Measurements from ENCODE around the gene RS1. TPM values are rescaled to one million over a fixed set of nuclear protein-coding genes. Genes with fewer than 3 reads are reported as not detected.

Gene RS1
- total and polyA plus RNA-seq, 2 donors (not counting 3 experiments of a cell fraction or from before 2014, with no cell fraction given): not detected

GRCh38 chrX:18607966-18608365 lies 63.9 kb downstream of the RS1 start:
- Histone ChIP-seq H2AFZ (ENCODE audit: low read depth, low read length) (no peak overlapping the region), H3K27me3 (ENCODE audit: control insufficient read depth in 2 of 2, insufficient read depth in 2 of 2, low read length in 2 of 2) (no peaks in the 10 kb centered on the region), H3K9me1 (replicated peaks; ENCODE audit: control insufficient read depth, extremely low read depth, insufficient read depth, low read length) (no peaks in the 10 kb centered on the region), H3K36me3 (ENCODE audit: control insufficient read depth in 2 of 2, extremely low read depth in 1 of 2, insufficient read depth in 2 of 2, low read length in 2 of 2) (no peaks in the 10 kb centered on the region), H3K4me3 (replicated peaks in 1 of 3; ENCODE audit: insufficient read depth in 1 of 3, low read depth in 1 of 3, low read length in 3 of 3) (no peak overlapping the region), H3K4me2 (ENCODE audit: insufficient read depth, low read length) (no peak overlapping the region), H3K79me2 (ENCODE audit: control insufficient read depth, insufficient read depth, low read length) (no peaks in the 10 kb centered on the region), H3K9ac (replicated peaks; ENCODE audit: extremely low read depth, insufficient read depth, low read length) (no peak overlapping the region), H3K27ac (ENCODE audit: insufficient read depth, low read depth, low read length) (no peak overlapping the region), H3K9me3 (replicated peaks; ENCODE audit: control insufficient read depth, insufficient read depth, low read length) (no peaks in the 10 kb centered on the region), H4K20me1 (replicated peaks; ENCODE audit: control insufficient read depth, extremely low read depth, insufficient read depth, low read length) (no peaks in the 10 kb centered on the region), H3K4me1 (ENCODE audit: control insufficient read depth, extremely low read depth, insufficient read depth, low read length) (no peaks in the 10 kb centered on the region)
- TF ChIP-seq FOS (IDR thresholded peaks at IDR 0.05; ENCODE audit: borderline replicate concordance, insufficient read depth, low read length): peak; percentile 9
- no peak for TF ChIP-seq POLR2AphosphoS5 (IDR thresholded peaks at IDR 0.05; ENCODE audit: insufficient read depth, low read depth, low read length)
- no peak for TF ChIP-seq EZH2 (IDR thresholded peaks at IDR 0.05; ENCODE audit: borderline replicate concordance, low read depth, low read length, severe bottlenecking)
- TF ChIP-seq MYC (IDR thresholded peaks at IDR 0.05; ENCODE audit: low read depth, low read length): no peak
- no peak for TF ChIP-seq JUN (IDR thresholded peaks at IDR 0.05; ENCODE audit: borderline replicate concordance, insufficient read depth, insufficient read length, low read depth)
- no peak for TF ChIP-seq POLR2A (IDR thresholded peaks at IDR 0.05; ENCODE audit: low read depth, low read length)
- BruUV-seq (replicated peaks): no TSS peak
- FAIRE-seq (no peak), DNase-seq (ENCODE audit: low read depth, low spot score) (no peak)
- CTCF ChIA-PET: no interaction called here
- dilution Hi-C loops (cut with MboI; ENCODE audit: extremely low pct_ligation_motif_present, low sequenced_read_pairs): no loop called here
- intact Hi-C loops (cut with micrococcal nuclease): no loop called here
- POLR2A ChIA-PET: no interaction called here

GRCh38 chrX:18598413-18598812 lies 73.5 kb downstream of the RS1 start:
- DNase-seq (ENCODE audit: low read depth, low spot score) (no peak), FAIRE-seq (no peak)
- intact Hi-C loops (cut with micrococcal nuclease) (no loop called here), dilution Hi-C loops (cut with MboI; ENCODE audit: extremely low pct_ligation_motif_present, low sequenced_read_pairs) (no loop called here)
- TF ChIP-seq POLR2A (IDR thresholded peaks at IDR 0.05; ENCODE audit: low read depth, low read length) (no peak), MYC (IDR thresholded peaks at IDR 0.05; ENCODE audit: low read depth, low read length) (no peak), POLR2AphosphoS5 (IDR thresholded peaks at IDR 0.05; ENCODE audit: insufficient read depth, low read depth, low read length) (no peak), MAX (IDR thresholded peaks at IDR 0.05; ENCODE audit: insufficient read depth, insufficient read length) (no peak), JUN (IDR thresholded peaks at IDR 0.05; ENCODE audit: borderline replicate concordance, insufficient read depth, insufficient read length, low read depth) (no peak), CTCF (IDR thresholded peaks at IDR 0.05; ENCODE audit: extremely low read depth in 1 of 2, insufficient read depth in 1 of 2, low read depth in 1 of 2, low read length in 2 of 2) (no peak), EZH2 (IDR thresholded peaks at IDR 0.05; ENCODE audit: borderline replicate concordance, low read depth, low read length, severe bottlenecking) (no peak), GATA2 (IDR thresholded peaks at IDR 0.05; ENCODE audit: insufficient read depth, insufficient read length, low read depth, low read length) (no peak), FOS (IDR thresholded peaks at IDR 0.05; ENCODE audit: borderline replicate concordance, insufficient read depth, low read length) (no peak)
- Histone ChIP-seq H4K20me1 (replicated peaks; ENCODE audit: control insufficient read depth, extremely low read depth, insufficient read depth, low read length) (no peaks in the 10 kb centered on the region), H3K9me1 (replicated peaks; ENCODE audit: control insufficient read depth, extremely low read depth, insufficient read depth, low read length) (no peaks in the 10 kb centered on the region), H3K4me2 (ENCODE audit: insufficient read depth, low read length) (no peak overlapping the region), H3K4me3 (replicated peaks in 1 of 3; ENCODE audit: insufficient read depth in 1 of 3, low read depth in 1 of 3, low read length in 3 of 3) (no peak overlapping the region), H3K9me3 (replicated peaks; ENCODE audit: control insufficient read depth, insufficient read depth, low read length) (no peaks in the 10 kb centered on the region), H2AFZ (ENCODE audit: low read depth, low read length) (no peak overlapping the region), H3K4me1 (ENCODE audit: control insufficient read depth, extremely low read depth, insufficient read depth, low read length) (no peaks in the 10 kb centered on the region), H3K36me3 (ENCODE audit: control insufficient read depth in 2 of 2, extremely low read depth in 1 of 2, insufficient read depth in 2 of 2, low read length in 2 of 2) (no peaks in the 10 kb centered on the region), H3K27ac (ENCODE audit: insufficient read depth, low read depth, low read length) (no peak overlapping the region), H3K79me2 (ENCODE audit: control insufficient read depth, insufficient read depth, low read length) (no peaks in the 10 kb centered on the region), H3K27me3 (ENCODE audit: control insufficient read depth in 2 of 2, insufficient read depth in 2 of 2, low read length in 2 of 2) (no peaks in the 10 kb centered on the region), H3K9ac (replicated peaks; ENCODE audit: extremely low read depth, insufficient read depth, low read length) (no peak overlapping the region)
- ChIA-PET POLR2A (no interaction called here), CTCF (no interaction called here)
- BruUV-seq (replicated peaks): no TSS peak

Data from endothelial cell of umbilical vein (primary cell).